Erythroblast (primary cell): ENCODE measurements around the gene LRP11.
A peak's percentile ranks its signal among the peaks of the same experiment; 100 is the strongest.
"Not testable (repeated sequence)": the region's sequence is repeated elsewhere in the genome, so short reads cannot be mapped to it uniquely, and the experiment has no call there.

Experiments
- DNase-seq, 2 experiments: peaks; one replicate each; lab custom pipeline; 2025; lab: John Stamatoyannopoulos, UW
- GATA1 ChIP-seq: IDR thresholded peaks from 2 replicates; pipeline ENCODE4 v1.6.1; 2011; ENCODE audit warnings: low read depth, mild to moderate bottlenecking, control low read depth, low read length, moderate library complexity
- POLR2A ChIP-seq: IDR thresholded peaks from 2 replicates; pipeline ENCODE4 v1.6.1; 2011; ENCODE audit warnings: mild to moderate bottlenecking, low read length

Gene LRP11

GRCh38 chr6:149856256-149856994 is 7.7 kb downstream of the LRP11 start:
- DNase-seq, result no peak
- TF ChIP-seq GATA1, result no peak
- no peak for TF ChIP-seq POLR2A

- DNase-seq, result no peak
- no peak for TF ChIP-seq GATA1
- no peak for TF ChIP-seq POLR2A
Observed at GRCh38 chr6:149855741-149856140, 8.4 kb downstream of the LRP11 start.

GRCh38 chr6:149855040-149855654 is 9.0 kb downstream of the LRP11 start:
- no peak for DNase-seq
- TF ChIP-seq POLR2A (no peak), GATA1 (no peak)

GRCh38 chr6:149854532-149854931 is 9.6 kb downstream of the LRP11 start:
- DNase-seq, result no peak

GRCh38 chr6:149854017-149854416 is 10.1 kb downstream of the LRP11 start:
- not testable (repeated sequence) for DNase-seq

More at GRCh38 chr6:149854532-149854931, 9.6 kb downstream of the LRP11 start:
- TF ChIP-seq GATA1, result no peak
- no peak for TF ChIP-seq POLR2A

GRCh38 chr6:149852881-149853280 is 11.3 kb downstream of the LRP11 start:
- no peak for DNase-seq
- TF ChIP-seq GATA1 (no peak), POLR2A (no peak)

GRCh38 chr6:149852180-149852579 is 12.0 kb downstream of the LRP11 start:
- TF ChIP-seq GATA1, result no peak
- no peak for TF ChIP-seq POLR2A
- no peak for DNase-seq

GRCh38 chr6:149851461-149852110 is 12.6 kb downstream of the LRP11 start:
- no peak for DNase-seq
- TF ChIP-seq POLR2A (no peak), GATA1 (no peak)

- DNase-seq, result not testable (repeated sequence)
Observed at GRCh38 chr6:149848343-149848742, 15.8 kb downstream of the LRP11 start.

GRCh38 chr6:149847939-149848267 is 16.3 kb downstream of the LRP11 start:
- DNase-seq, result peak in 1 of 2 experiments; percentile 43
- TF ChIP-seq GATA1, result no peak
- no peak for TF ChIP-seq POLR2A

GRCh38 chr6:149846321-149846720 is 17.8 kb downstream of the LRP11 start:
- TF ChIP-seq POLR2A (no peak), GATA1 (no peak)

GRCh38 chr6:149845549-149845948 is 18.6 kb downstream of the LRP11 start:
- TF ChIP-seq GATA1, result no peak
- DNase-seq, result no peak

More at GRCh38 chr6:149846321-149846720, 17.8 kb downstream of the LRP11 start:
- no peak for DNase-seq

GRCh38 chr6:149844480-149844879 is 19.7 kb downstream of the LRP11 start:
- no peak for DNase-seq
- TF ChIP-seq GATA1 (no peak), POLR2A (no peak)

GRCh38 chr6:149844036-149844435 is 20.1 kb downstream of the LRP11 start:
- DNase-seq, result not testable (repeated sequence)

GRCh38 chr6:149843051-149843633 is 21.0 kb downstream of the LRP11 start:
- TF ChIP-seq GATA1 (no peak), POLR2A (no peak)
- DNase-seq, result no peak
